Retinal pigment epithelial cell (primary cell): Measurements from ENCODE around the gene DENND5B.

Experiments used
- DNase-seq: peaks from one replicate; pipeline ENCODE4 v3.0.0-alpha.2; 2010; ENCODE audit warnings: low read depth
- H3K4me3 ChIP-seq: 2 replicates; pipeline ENCODE4 v1.5.1; 2011; ENCODE audit warnings: mild to moderate bottlenecking, low read length, control low read depth, moderate library complexity
- CTCF ChIP-seq: conservative IDR thresholded peaks from 2 replicates; pipeline ENCODE4 v1.5.1; 2011; ENCODE audit warnings: low read depth, low read length, control low read depth, inconsistent platforms

DENND5B gene

GRCh38 chr12:31369712-31370521, 221.0 kb downstream of the DENND5B start:
- DNase-seq, result no peak
- H3K4me3 ChIP-seq, result peak overlapping the region; percentile 31
- TF ChIP-seq CTCF, result no peak

GRCh38 chr12:31368666-31369361, 222.1 kb downstream of the DENND5B start:
- no peak overlapping the region for H3K4me3 ChIP-seq
- DNase-seq, result no peak
- no peak for TF ChIP-seq CTCF

- no peak for TF ChIP-seq CTCF
- H3K4me3 ChIP-seq, result no peak overlapping the region
- no peak for DNase-seq
These were observed 224.8 kb downstream of the DENND5B start for GRCh38 chr12:31366104-31366621.

- no peak for DNase-seq
- no peak overlapping the region for H3K4me3 ChIP-seq
- TF ChIP-seq CTCF, result no peak
These were observed 227.1 kb downstream of the DENND5B start for GRCh38 chr12:31363831-31364230.

- no peak for DNase-seq
- no peak overlapping the region for H3K4me3 ChIP-seq
- no peak for TF ChIP-seq CTCF
These were observed 227.5 kb downstream of the DENND5B start for GRCh38 chr12:31363416-31363809.

- H3K4me3 ChIP-seq, result no peak overlapping the region
- DNase-seq, result no peak
These were observed 228.0 kb downstream of the DENND5B start for GRCh38 chr12:31362759-31363415.

More at GRCh38 chr12:31362759-31363415, 228.0 kb downstream of the DENND5B start:
- TF ChIP-seq CTCF, result no peak
